NCI-H526 treated with DMSO at 0.1 percent for 48 hours (cell line): ENCODE results near the gene MRPS12.

ENCODE experiments used
- DNase-seq: peaks from one replicate; lab custom pipeline; 2025; lab: John Stamatoyannopoulos, UW

MRPS12 gene

DNA sequence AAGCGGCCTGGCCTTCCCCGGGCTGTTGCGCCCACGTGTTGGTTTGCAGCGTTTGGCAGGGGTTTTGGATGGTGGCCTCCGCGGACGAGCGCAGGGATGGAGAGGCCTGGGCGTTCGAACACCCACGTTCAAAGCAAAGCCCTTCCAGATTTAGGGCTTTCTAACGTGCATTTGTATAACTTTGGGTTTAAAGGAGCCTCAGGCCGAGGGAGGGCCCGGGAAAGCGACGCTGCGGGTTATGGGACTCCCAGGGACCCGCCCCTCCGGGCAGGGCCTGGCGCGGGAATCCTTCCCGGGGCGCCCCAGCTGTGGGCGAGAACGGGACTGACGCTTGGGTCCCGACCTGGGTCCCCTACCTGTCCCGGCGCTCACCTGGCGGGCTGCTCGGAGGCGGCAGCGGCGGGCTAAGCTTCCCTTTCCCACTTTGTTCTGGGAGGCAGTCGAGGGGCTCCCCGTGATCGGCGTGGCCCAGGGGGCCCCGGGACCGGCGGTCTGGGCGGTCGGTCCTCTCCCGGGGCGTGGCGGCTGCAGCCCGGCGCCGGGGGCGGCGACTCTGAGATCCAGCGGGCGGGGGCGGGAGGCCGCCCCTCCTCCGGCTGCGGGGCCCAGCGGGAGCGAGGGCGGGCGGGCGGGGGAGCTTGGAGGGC, 44.6 kb downstream of the MRPS12 start, which contains the start of gene FBXO17:
Gene FBXO17 (minus strand): TSS at position 529 of the 647 bp plus-strand sequence. CDS start 25,423 bp downstream, outside the sequence.
- DNase-seq = peak; percentile 77

DNA sequence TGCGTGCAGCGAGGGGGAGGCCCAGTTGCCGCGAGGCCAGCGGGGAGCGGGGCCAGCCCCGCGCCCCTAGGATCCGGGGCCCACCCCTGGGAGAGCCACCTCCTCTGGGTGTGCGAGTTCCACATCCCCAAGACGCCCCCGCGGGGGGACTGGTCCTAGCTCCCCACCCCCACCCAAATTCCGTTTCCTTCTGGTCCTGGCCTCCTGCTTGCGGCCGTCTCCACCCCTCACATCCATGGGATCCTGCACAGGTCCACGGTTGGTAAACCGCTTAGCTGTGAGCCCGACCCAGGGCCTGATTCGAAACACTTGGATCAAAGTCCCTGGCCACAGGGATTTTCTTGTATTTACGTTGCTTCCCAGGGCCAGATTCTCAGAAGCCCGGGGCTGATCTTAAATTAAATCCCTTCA, 45.1 kb downstream of the MRPS12 start:
- peak; percentile 59 for DNase-seq

DNA sequence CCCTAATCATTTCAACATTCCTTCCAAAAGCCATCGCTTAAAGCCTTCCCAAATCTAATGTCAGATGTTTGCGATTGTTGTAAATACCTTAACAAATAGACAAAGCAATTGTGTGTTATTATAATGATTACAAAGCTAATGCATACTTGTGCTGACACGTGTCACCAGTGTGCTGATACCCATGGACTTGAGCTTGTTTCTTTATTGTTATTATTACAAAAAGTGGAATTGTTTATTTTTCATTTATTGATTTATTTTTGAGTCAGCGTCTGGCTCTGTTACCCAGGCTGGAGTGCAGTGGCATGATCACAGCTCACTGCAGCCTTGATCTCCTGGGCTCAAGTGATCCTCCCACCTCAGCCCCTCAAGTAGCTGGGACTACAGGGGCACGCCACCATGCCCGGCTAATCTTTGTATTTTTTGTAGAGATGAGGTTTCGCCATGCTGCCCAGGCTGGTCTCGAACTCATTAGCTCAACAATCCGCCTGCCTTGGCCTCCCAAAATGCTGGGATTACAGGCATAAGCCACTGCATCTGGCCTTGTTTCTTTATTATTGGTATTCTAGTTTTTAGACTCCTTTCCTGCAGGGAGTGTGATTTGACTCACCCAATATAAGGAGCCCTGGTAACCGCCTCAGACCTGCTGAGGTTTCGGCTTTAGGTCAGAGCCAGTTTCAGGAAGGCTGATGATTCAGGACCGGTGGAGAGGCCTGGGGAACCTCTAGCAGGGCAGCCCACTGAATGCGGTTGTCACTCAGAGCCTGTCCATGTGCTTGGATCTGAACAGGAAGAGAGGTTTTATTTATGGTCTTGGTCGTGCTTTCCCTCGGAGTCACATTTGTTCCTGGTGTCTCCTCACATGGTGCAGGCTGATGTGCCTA, 46.9 kb downstream of the MRPS12 start:
- no peak for DNase-seq

DNA sequence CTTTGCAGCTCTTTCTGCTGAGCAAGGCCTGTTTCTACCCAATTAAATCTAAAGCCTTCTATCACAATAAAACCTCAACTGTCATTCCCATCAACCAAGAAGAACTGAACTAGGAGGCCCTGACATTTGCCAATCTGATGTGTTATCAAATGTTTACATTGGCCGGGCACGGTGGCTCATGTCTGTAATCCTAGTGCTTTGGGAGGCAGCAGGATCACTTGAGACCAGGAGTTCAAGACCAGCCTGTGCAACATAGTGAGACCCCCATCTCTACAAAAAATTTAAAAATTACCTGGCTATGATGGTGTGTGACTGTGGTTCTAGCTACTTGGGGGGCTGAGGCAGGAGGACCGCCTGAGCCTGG, 47.6 kb downstream of the MRPS12 start:
- no peak for DNase-seq

GRCh38 chr19:38979812-38980211, 49.1 kb downstream of the MRPS12 start:
- DNase-seq = no peak

DNA sequence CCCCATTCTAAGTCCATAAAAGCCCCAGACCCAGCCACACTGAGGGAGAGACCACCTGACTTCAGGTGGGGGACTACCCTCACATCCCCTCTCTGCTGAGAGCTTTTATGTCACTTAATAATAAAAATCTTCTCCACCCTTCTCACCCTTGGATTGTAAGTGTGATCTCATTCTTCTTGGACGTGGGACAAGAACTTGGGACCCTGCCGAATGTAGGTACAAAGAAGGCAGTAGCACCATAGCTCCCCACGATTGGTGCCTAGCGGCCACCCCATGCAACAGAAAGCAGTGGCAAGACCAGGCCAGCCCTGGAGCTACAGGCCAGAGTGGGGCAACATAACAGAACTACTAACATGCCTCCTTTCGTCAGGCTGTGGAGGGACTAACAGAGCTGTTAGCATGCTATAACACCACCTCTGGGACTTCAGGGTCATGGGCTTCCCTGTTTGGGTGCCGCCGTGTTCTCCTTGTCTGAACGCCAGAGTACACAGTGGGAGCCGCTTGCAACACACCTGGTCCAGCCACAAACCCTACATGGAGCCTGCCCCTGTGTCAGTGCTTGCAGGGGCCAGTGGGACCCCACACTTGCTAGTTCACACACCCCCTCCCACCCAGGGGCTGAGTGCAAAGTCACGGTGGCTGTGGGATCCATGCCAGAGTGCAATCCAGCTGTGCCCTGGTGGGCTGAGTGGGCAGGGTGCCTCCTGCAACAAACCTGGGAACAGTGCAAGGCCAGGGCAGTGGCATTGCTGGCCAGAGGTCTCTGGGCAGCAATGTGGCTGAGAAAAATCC, 50.0 kb downstream of the MRPS12 start:
- DNase-seq = no peak
